NCI-H1048 (cell line): ENCODE results near the gene COL9A2.

Experiments
- DNase-seq: peaks from one replicate; lab custom pipeline; 2025; lab: John Stamatoyannopoulos, UW

Gene COL9A2

DNA sequence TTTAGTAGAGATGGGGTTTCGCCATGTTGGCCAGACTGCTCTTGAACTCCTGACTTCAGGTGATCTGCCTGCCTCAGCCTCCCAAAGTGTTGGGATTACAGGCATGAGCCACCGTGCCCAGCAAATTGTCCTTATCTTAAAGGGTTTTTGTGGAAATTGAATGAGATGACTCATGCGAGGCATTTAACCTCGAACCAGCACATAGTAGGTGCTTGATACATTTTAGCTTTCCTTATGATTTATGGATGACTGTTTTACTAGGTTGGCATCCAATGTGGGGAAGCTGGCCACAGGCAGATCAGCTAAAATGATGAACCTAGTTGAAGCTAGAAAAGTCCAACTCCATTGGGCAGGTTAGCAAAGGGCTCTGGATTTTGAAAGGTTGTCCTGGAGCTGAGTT, 1.4 kb upstream of the COL9A2 start:
- DNase-seq = no peak

DNA sequence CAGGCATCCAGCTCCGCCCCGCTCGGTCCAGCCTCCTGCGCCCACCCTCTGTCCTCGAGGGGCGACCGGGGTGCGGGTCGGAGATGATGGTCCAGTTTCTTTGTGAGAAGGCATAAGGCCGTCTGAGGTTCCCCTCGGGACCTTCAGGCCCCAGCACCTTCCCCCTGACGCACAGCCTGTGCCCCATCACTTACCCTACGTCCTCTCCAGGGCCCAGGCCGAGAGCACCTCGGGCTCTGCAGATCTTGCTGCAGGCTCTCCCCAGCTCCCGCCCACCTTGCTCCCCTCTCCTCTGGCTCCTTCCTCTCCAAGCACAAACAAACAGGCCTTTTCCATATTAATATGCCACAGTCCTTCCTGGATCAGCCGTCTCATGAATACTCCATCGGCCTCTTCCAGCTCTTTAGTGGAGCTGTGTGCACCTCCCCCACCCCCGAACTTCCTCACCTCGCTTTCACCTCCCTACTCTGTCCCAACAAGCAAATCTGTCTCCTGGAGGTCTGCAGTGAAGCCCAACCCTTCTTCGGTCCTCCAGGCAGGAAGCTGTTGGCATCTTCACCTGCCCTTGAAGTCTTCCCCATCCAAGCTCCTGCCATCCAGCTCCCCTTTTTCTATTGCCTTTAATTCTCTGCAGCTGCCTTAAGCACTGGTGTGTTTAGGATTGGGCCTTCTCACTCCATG, 448 bp upstream of the COL9A2 start:
- no peak for DNase-seq

DNA sequence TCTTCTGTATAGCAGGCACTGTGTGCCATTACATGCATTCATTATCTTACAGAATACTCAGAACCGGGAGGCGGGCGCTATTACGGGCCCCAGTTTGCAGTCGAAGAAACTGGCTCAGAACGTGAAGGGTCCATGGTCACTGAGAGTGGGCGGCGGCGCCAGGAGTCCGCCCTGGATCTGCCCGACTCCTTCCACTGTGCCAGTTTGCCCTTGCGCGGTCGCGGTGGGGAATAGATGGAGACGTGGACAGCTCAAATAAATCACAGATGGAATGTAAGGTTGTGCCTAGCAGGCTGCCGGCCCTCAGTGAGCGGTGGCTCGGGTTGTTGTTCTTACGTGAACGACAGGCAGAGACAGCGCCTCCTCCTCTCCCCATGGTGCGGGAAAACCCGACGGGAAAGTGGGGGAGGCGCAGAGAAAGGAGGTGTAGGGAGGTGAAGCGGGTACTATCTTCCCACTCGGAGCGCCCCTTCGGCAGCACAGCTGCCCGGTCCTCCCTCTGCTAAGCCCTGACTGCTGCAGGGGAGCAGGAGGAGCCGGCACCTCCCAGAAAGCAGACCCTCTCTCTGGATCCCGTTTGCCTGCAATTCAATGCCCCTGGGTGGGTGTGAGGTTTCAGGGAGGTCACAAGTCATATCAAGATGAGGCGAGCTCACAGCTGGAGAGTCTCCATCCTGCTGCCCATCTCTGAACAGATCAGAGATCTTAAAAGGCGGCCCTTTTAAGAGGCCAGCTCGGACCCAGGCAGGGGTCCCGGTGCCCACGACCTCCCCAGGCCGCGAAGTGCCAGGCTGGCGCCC, 1.1 kb downstream of the COL9A2 start:
- no peak for DNase-seq

DNA sequence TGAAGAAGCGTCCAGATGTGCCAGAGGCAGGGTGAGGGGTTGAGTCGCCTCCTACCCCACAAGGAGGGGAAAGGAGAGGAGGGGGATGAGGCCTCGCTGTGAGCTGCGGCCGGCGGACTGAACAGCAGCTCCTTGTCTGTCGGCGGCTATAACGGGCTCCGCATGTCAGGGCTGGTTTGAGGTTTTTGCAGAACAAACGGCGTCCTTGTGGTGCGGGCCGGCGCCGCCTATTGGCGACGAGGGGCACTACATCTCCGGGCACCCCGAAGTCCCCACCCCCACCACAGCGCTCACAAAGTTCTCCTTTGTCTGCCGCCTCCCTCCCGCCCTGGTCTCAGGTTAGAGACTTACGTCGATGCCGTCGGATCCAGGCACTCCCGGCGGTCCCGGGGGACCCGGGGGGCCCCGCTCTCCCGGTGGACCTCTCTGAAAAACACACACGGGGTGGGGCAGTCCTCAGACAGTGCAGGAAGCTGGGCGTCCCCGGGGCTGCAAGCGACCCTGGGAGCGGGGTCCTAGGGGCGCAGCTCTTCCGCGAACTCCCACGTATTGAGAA, 1.8 kb downstream of the COL9A2 start:
- peak; percentile 71 for DNase-seq

DNA sequence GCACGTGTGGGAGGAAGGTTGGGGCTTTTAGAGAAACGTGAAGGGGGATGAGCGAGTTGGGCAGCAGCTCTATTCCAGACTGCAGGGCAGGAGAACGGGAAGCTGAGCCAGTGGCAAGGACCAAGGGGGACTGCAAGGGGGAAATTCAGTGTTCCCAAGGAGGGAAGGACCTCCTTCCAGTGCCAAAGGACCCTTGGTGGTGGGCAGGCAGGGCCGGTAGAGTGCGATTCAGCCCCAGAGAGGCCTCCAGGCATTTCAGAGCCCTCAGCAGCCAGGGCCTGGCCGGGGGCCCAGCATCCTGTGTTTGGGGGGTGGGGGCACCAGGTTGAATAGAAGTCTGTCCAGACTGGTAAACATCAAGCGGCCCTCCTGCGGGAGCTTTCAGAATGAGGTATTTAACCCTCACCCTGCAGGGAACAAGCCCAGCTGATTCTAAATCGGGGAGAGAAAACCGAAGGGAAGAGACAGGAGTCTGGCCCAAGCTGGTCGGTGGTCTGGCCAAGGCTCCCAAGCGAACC, 2.3 kb downstream of the COL9A2 start:
- DNase-seq = no peak

DNA sequence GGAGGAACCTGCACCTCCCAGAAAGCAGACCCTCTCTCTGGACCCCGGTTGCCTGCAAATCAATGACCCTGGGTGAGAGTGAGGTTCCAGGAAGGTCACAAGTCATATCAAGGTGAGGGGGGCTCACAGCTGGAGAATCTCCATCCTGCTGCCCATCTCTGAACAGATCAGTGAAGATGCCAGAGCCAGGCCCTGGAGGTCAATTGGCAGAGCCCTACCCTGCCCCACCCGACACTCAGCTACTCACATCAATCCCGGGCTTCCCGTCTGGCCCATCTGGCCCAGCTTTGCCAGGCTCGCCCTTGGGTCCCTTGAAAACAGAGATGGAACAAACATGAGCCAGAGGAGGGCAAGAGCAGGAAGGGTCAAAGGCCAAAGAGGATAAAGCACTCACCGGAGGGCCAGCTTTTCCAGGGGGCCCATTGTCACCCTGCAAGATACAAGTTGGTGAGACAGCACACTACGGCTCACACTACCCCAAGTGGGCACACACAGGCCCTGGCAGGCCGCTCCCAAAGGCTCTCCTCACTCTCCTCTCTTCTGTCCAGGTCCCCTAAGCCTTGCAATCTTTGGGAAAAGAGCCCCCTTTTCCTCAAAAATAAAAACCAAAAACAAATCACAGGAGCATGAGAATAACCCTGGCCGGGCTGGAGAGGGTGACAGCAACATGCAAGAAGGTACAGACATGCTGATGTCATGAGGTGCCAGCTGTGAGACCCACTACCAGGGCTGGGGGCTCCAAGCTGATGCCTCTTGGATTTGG, 2.9 kb downstream of the COL9A2 start:
- no peak for DNase-seq

DNA sequence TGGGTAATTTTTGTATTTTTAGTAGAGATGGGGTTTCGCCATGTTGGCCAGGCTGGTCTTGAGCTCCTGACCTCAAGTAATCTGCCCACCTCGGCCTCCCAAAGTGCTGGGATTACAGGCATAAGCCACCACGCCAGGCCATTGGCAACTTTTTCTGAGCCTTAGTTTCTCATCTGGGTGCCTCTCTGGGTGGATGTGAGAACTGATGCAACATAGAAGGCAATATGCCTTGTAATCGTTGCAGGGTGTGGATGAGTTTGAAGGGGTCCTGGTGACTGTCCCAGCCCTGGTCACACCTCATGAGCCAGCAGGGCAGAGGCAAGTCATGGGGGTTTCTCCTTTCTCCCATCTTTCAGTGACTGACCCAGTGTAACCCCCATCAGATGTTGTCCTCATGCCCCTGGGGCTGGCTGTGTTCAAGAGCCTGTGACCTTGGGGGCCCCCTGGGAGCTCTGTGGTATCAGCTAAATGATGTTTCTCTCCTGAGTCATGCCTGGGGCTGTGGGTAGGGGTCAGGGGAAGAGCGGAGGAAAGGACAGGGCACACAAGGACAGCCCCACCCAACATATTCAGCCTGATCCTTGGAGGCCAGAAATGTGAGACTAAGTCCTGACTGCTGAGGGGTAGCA, 3.6 kb downstream of the COL9A2 start:
- DNase-seq = no peak

DNA sequence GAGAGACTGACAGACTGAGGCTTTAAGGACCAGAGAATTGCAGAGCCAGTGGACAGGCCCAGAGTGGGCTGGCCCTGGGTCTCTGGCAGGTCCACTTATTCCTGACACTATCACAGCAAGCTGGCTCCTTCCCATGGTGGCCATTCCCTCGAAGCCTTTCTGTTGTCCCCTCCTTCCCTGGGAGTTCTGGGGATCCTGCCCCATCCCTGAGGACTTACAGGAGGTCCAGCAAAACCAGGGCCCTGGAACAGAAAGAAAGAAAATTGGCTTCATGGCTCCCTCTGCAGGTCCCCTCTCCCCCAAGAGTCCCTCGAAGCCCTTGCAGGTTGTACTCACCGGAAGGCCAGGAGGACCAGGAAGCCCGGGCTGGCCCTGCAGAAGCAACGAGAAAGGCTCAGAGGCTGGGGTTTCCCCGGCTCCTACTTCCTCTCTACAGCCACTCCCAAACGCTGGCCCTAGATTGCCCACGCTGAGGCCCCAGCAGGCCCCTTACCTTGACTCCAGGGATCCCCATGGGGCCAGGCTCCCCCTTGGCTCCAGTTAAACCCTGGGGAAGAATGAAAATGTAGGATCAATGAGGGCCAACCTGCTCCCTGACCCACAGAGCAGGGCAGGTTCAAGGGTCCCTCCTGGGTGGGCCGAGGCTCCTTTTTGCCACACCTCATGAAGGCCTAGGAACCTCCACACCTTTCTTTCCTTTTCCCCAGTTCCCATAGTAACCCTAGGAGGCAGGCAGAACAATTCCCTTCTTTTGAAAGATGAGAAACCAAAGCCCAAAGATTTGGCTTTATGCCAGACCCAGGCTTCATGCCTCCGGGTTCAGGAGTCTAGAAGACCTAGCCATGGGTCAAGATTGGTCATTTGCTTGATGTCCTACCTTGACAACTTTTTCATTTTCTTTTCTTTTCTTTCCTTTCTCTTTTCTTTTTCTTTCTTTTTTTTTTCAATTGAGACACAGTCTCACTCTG, 4.6 kb downstream of the COL9A2 start:
- no peak for DNase-seq

DNA sequence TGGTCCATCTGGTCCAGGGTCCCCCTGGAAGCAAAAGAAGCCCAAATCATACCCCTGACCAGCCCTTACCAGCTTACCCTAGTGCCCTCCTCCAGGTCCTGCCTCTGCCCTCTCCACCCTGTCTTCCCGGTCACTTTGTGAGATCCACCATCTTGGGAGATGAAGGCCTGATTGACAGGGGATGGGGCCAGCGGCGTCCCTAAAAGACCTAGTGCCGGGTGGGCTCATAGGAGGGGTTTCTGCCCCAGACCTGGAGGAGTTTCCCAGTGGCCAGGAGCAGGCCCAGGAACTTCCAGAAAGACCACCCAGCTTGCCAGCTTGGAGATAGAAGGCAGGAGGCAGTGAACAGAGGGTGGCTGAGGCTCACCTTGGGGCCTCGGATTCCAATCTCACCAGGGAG, 5.4 kb downstream of the COL9A2 start:
- DNase-seq = no peak

DNA sequence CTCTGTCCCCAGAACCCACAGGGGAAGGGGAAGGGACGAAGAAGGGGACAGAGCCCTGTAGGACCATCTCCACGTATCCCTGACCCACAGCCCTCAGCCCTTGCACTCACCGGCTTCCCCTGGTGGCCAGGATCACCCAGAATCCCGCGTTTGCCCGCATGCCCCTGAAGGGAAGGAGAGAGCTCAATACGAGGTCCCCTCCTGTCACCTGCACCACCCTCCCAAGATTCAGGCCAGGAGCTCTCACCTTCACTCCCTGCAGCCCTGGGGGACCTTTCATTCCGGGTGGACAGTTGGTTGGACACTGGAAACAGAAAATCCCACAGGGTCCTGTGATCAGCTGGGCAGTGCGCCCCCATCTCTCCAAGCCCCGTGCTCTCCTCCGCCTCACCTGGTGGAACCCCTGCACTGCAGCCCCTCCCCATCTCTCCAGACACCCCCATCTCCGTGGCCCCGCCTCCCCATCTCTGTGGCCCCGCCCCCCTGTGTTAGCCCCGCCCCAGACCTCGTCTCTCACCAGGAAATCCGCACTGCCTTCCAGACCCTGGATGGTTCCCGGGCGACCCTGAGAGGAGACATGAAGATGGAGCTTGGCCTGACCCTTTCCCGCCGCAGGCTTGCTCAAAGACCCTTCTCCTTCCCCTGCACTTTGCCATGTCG, 6.0 kb downstream of the COL9A2 start:
- no peak for DNase-seq

DNA sequence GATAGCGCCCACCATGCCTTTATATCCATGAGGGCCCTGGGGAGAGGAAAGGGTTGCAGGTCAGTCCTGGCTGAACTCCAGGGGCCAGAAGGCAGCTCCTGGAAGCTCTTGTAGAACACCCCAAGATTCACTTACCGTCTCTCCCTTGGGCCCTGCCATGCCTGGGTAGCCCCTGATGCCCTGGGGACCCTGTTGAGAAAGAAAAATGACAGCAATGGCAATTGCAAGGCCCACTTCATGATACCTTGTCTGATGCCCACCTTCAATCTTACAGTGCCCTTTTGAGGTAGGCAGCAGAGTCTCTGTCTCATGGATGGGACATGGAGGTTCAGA, 7.0 kb downstream of the COL9A2 start:
- no peak for DNase-seq

DNA sequence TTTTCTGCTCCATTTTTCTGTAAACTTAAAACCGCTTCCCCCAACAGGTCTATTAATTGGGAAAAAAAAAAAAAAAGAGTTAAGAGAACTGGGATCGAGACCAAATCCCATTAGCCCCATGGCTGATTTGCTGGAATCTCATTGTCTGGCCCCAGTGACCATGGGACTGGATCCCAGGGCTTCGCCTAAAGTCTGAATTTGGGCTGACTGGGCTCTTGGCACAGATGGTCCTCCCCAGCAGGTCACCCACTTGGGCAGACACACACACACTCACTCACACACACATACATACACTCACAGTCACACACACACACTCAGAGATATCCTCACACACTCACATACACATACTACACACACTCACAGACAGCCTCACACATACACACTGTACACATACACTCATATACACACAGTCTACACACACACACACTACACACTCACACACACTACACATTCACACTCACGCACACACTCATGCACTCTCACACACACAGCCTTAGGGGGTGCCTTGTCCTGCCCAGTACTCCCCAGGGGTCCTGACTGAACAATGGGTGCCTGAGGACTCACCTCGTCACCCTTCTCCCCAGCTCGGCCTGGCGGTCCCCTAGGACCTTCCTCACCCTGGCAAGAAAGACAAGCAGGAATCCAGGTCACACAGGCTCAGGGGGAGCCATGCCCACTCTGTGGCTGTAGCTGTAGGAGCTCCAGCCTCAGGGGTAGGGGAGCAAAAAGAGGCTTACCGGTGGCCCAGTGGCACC, 7.5 kb downstream of the COL9A2 start:
- no peak for DNase-seq

DNA sequence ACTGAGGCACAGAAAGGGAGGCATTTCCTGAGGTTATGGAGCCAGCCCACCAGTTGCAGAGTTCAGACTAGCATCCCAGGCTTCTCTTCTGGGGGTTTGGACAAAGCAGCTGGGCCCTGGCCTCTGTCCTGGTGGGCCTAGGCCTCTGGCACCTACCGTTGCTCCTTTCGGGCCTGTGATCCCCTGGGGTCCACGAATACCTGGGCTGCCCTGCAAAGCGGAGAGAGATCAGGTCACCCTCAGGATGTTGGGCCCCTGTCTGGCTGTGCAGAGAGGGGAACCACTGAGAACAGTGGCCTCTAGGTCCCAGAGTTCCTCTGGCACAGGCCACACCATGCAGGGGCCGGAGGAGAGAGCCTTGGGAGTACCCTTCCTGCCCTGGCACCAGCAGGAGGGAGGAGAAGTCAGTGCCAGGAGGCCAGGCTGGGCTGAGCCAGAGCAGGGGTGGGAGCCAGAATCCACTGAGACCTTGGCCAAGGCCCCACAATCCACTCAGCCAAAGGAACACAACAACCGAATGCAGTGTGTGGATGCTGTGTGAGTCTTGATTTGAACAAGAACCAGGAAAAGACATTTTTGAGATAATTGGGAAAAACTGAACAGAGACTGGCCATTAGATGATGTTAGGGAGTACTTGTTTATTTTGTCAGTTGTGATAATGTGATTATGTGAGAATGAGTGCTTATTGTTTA, 8.9 kb downstream of the COL9A2 start:
- DNase-seq = no peak

DNA sequence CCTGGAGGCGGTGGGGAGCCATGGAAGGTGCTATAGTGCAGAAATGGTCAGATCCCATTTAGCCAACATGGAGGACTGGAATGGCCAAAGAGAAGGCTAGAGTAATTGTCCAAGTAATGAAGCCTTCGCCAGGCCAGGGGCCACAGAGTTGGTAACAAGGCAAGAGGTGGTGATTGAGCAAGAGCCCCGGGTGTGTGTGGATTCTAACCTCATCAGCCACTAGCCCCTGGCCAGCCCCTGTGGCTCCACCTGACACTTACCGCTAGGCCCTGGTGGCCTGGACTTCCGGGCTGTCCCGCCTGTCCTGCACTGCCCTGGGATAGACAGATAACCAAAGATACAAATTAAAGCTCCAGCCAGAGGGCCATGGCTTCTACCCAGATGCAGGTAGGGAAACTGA, 9.9 kb downstream of the COL9A2 start:
- DNase-seq = no peak

DNA sequence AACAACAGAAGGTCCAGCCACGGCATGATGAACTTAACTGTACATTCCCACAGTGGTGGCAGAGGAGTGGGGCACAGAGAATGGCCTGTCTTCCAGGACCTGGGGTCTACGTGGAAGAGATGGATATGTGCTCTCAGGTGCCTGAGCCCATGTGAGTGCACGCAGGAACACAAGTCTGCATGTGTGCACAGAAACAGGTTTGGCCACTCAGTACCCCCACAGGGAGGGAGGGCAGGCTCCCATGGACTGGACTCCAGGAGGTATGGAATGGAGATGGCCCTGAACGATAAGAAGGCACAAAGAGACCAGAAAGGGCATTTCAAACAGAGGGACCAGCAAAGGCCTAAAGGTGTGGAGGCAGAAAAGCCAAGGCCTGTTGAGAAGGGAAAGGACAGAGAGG, 10.8 kb downstream of the COL9A2 start:
- DNase-seq = no peak

DNA sequence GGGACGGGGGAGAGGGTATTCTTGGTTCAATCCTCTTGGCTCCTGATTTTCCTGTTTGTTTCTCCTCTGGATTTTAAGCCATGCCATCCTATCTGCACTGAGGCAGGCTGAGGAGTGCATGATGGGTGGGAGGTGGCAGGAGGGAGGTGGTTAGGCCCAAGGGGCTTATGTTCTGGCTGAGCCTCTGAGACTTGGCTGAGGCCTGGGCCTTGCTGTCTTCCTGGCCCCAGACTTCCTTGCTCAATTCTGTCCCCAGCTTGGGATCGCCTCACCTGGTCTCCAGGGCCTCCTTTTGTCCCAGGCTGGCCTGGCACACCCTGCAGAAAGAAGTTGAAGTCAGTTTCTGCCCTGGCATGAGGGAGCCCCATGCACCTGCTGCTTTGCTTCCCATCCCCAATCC, 11.2 kb downstream of the COL9A2 start:
- no peak for DNase-seq

DNA sequence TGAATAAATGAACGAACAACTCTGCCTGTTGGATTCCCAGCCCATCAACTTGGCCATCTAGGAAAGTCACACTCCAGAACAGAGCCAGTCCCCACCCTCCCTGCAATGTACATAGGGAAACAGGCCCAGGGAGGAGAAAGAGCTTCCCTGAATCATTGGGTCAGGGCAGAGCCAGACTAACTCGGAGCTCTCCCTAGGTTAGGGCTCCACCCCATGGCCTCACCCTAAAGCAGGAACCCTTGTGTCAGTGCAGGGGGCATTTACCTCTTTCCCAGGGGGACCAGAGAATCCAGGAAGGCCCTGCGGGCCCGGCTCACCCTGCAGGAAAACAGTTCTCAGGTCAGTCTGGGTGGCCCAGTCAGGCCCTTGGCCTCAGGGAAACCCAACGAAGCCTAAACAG, 11.6 kb downstream of the COL9A2 start:
- no peak for DNase-seq

DNA sequence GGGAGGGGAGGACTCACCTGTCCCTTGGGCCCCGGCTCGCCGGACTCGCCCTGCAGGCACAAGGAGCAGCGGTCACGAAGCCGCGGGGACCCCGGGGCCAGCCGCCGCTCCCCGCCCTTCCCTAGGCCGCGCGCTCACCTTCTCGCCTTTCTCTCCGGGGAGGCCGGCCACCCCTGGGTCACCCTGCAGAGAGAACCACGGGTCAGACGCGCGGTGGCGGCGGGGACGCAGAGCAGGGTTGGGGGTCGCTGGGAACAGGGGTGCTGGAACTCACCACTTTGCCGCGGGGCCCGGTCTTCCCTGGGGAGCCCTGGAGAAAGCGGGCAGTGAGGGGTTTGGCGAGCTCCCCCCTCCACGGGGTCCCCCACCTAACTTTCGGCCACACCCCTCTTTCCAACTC, 13.3 kb downstream of the COL9A2 start:
- no peak for DNase-seq
